ENCODE results near the gene FEN1.
A peak's percentile ranks its signal among the peaks of the same experiment; 100 is the strongest.

FEN1 gene

DNA sequence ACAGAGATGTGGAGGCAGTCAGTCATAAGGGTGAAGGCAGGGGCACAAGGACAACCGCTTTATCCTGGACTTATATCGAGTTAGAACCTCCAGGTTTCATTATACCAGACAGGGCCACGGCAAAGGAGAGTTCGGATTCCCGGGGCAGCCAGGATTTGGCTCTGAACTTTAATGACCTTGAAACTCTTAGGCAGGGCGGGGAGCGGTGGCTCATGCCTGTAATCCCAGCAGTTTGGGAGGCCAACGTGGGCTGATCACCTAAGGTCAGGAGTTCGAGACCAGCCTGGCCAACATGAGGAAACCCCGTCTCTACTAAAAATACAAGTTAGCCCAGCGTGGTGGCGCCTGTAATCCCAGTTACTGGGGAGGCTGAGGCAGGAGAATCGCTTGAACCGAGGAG is 41.3 kb upstream of the FEN1 start:
- POLR2A ChIA-PET: no interaction called here
- CTCF ChIA-PET: interaction anchor here (0.6 to 1.9 kb wide), 4 partner anchors 18 to 357 kb away, joined by 3 to 6 read pairs (median 4); no protein-coding TSS in a partner anchor
- no peak for DNase-seq (ENCODE audit: extremely low spot score)
- TF ChIP-seq LEF1 (IDR thresholded peaks at IDR 0.05; ENCODE audit: borderline replicate concordance) (no peak), ELF4 (IDR thresholded peaks at IDR 0.05) (no peak), ARNT (IDR thresholded peaks at IDR 0.05) (no peak), ZNF384 (IDR thresholded peaks at IDR 0.05) (no peak), FOXK2 (IDR thresholded peaks at IDR 0.05) (no peak), CTBP1 (IDR thresholded peaks at IDR 0.05; ENCODE audit: borderline replicate concordance) (no peak), FOXA1 (IDR thresholded peaks at IDR 0.05) (no peak), L3MBTL2 (conservative IDR thresholded peaks at IDR 0.05) (no peak), TARDBP (IDR thresholded peaks at IDR 0.05) (no peak), HDGF (IDR thresholded peaks at IDR 0.05; ENCODE audit: borderline replicate concordance) (no peak)

DNA sequence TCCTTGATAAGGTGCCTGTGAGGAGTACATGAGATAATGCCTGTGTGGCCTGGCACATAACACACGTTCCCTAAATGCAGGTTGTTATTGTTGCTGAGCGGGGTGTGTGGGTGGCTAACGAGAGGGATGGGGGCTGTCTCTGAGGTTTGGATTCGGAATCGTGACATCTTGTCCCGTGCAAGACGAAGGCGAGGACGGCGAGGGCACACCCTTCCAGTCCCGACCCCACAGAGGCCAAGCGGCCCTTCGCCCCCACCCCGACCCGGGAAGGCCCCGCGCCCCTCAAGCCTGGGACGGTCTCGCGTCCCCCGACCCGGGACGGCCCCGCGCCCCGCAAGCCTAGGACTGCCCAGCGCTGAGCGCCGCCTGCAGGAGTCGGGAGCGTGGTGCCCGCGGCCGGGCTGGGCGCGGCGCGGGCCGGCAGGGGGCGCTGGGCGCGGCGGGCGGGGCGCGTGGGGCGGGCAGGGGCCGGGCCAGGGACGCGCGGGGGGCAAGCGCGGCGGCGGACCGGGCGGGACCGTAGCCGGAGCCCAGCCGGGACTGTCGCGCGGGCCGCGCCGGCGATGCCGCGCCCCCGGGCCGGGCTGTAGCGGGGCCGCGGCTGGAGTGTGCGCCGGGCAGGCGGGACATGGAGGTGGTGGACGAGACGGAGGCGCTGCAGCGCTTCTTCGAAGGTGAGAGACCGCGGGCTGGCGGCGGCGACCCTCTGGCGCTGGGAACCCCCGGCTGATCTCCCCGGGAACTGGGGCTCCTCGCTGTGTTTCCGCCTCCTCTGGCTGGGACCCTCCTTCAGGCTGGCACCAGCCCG is 40.4 kb upstream of the FEN1 start, which contains the start of gene MYRF:
Gene MYRF, plus strand, starts transcription at position 520 of the 808 bp plus-strand sequence. Its CDS starts 109 bp downstream, at position 629.
- DNase-seq (ENCODE audit: extremely low spot score): peak; percentile 87
- ChIA-PET CTCF (interaction anchor here (1.2 to 1.5 kb wide), 3 partner anchors 28 to 40 kb away, joined by 3 to 6 read pairs (median 4); partner anchors contain the start of genes FEN1 and TMEM258), POLR2A (no interaction called here)
- TF ChIP-seq FOXK2 (IDR thresholded peaks at IDR 0.05): no peak
- no peak for TF ChIP-seq ZNF384 (IDR thresholded peaks at IDR 0.05)
- no peak for TF ChIP-seq NFRKB (IDR thresholded peaks at IDR 0.05)
- no peak for TF ChIP-seq TARDBP (IDR thresholded peaks at IDR 0.05)
- TF ChIP-seq, protein P1, sequence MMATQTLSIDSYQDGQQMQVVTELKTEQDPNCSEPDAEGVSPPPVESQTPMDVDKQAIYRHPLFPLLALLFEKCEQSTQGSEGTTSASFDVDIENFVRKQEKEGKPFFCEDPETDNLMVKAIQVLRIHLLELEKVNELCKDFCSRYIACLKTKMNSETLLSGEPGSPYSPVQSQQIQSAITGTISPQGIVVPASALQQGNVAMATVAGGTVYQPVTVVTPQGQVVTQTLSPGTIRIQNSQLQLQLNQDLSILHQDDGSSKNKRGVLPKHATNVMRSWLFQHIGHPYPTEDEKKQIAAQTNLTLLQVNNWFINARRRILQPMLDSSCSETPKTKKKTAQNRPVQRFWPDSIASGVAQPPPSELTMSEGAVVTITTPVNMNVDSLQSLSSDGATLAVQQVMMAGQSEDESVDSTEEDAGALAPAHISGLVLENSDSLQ (IDR thresholded peaks at IDR 0.05): no peak
- TF ChIP-seq ARNT (IDR thresholded peaks at IDR 0.05): no peak

DNA sequence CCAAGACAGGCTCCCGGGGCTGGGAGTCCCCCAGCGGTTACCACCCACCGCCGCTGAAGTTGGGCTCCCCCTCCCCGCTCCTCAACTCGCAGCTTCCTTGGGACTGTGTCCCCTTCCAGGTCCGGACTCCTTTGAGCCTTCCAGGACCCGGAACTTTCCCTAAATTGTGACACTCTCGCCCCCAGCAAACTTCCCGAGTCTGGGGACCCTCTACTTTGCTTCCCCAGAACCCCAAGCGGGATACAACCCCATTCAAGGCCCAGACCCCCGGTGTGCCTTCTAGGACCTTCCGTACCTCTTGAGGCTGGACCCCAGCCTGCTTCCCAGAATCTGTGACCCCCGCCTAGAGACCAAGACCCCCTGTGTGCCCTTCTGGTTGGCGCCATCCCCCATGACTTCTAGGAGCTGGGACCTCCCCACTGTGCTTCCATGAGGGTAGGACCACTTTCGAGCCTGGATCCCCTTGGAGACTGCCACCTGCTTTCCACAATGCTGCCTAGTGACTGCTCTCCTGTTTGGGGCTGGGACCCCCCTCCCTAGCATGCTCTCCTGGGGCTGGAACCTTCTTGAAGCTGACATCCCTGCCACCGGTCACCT is 39.7 kb upstream of the FEN1 start:
- TF ChIP-seq SUZ12 (IDR thresholded peaks at IDR 0.05) (no peak), CTBP1 (IDR thresholded peaks at IDR 0.05; ENCODE audit: borderline replicate concordance) (no peak), BHLHE40 (IDR thresholded peaks at IDR 0.05; ENCODE audit: borderline replicate concordance) (no peak), NFRKB (IDR thresholded peaks at IDR 0.05) (no peak), ELF4 (IDR thresholded peaks at IDR 0.05) (no peak)
- DNase-seq (ENCODE audit: extremely low spot score): no peak
- CTCF ChIA-PET: interaction anchor here (1.2 to 1.5 kb wide), 2 partner anchors 35 to 40 kb away, joined by 3 to 4 read pairs; partner anchors contain the start of genes FEN1 and TMEM258
- POLR2A ChIA-PET: no interaction called here

DNA sequence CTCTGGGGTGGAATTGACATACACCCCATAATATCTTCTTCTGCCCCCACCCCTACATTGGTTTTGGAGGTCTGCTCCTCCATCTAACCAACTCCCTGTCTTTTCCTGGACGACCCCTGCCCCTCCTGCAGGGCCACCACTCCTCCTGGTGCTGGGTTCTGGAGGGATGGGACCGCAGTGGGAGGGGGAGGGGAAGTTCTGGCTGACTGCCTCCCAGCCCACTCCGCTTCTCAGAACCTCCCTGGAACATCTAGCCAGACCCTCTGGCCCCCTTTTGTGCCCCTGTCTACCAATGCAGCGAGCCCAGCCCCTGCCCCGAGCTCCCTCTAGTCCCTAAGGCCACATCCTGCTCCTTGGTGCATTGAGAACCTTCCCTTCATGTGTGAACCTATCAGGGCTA is 39.0 kb upstream of the FEN1 start:
- ChIA-PET CTCF (interaction anchor here (1.2 to 1.5 kb wide), 2 partner anchors 35 to 39 kb away, joined by 3 to 4 read pairs; partner anchors contain the start of genes FEN1 and TMEM258), POLR2A (no interaction called here)
- no peak for DNase-seq (ENCODE audit: extremely low spot score)
- TF ChIP-seq LEF1 (IDR thresholded peaks at IDR 0.05; ENCODE audit: borderline replicate concordance) (no peak), HDGF (IDR thresholded peaks at IDR 0.05; ENCODE audit: borderline replicate concordance) (no peak), BHLHE40 (IDR thresholded peaks at IDR 0.05; ENCODE audit: borderline replicate concordance) (no peak), SP1 (IDR thresholded peaks at IDR 0.05) (no peak), FOXK2 (IDR thresholded peaks at IDR 0.05) (no peak), SUZ12 (IDR thresholded peaks at IDR 0.05) (no peak), NFRKB (IDR thresholded peaks at IDR 0.05) (no peak), ZNF384 (IDR thresholded peaks at IDR 0.05) (no peak), ARNT (IDR thresholded peaks at IDR 0.05) (no peak), FOXM1 (IDR thresholded peaks at IDR 0.05; ENCODE audit: borderline replicate concordance) (no peak), FOXA1 (IDR thresholded peaks at IDR 0.05) (no peak), L3MBTL2 (conservative IDR thresholded peaks at IDR 0.05) (no peak), ELF4 (IDR thresholded peaks at IDR 0.05) (no peak), CTBP1 (IDR thresholded peaks at IDR 0.05; ENCODE audit: borderline replicate concordance) (no peak), TARDBP (IDR thresholded peaks at IDR 0.05) (no peak)
- TF ChIP-seq, protein P1 (IDR thresholded peaks at IDR 0.05): no peak

DNA sequence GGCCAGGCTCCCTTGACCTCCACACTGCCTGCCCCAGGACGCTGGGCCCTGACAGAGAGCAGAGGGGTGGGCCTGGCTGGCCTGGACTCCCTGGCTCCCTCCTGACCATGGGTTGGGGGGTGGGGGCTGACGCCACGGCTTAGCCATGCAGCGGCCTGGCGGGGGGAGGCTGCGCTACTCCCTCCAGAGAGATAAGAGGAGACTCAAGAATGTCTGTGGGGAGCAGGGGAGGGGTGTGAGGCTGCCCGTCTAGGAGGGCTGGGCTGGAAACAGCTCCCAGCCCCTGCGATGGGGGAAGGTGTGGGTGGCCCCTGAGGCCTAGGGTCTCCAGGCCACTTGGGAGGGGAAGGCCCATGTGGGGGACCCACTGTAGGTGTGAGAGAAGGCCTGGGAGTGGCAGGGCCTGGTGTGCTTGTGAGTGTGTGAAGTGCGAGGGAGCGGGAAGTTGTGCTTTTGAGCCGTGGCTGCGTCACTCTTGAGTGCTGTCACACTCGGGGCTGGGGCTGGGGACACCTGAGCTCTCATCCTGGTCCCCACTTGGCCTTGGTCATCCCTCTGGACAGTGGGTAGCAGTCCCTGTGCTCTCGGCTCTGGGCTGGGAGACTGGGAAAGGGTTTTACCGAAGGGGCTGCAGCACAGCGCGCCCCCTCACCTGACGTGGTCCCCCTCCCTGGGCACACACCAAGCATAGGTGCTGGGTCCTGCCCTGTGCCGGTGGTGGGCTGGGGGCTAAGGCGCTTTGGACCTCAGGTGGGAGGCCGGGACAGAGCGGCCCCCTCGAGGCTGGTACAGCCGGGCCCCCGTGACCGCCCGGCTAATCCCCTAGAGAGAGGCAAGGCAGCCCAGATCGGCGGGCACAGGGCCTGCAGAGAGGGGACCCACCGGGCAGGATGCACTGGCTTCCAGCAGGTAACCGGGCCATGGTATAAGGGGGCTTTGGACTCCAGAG is 37.9 kb upstream of the FEN1 start:
- no peak for TF ChIP-seq SP1 (IDR thresholded peaks at IDR 0.05)
- CTCF ChIA-PET: interaction anchor here (0.8 kb wide), 1 partner anchor 42 kb away, joined by 3 read pairs; no protein-coding TSS in a partner anchor
- no peak for DNase-seq (ENCODE audit: extremely low spot score)
- POLR2A ChIA-PET: no interaction called here

DNA sequence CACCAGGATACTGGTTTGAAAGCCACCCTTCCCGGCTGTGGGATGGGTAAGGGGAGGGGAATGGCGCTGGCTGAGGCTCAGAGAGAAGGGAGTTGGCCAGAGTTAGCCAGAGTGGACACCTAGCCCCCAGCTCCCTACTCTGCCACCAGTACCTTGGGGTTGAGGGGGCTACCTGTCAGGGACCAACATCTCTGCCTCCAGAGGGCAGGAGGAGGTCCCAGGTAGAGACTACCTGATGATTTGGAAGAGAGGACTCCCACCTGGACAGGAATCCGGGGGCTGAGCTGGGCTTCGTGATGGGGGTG is 36.6 kb upstream of the FEN1 start:
- ChIA-PET POLR2A (interaction anchor here (1.7 kb wide), 1 partner anchor 37 kb away, joined by 5 read pairs; the partner anchor contains the start of genes FEN1 and TMEM258), CTCF (no interaction called here)
- no peak for DNase-seq (ENCODE audit: extremely low spot score)
- no peak for TF ChIP-seq FOXK2 (IDR thresholded peaks at IDR 0.05)
- TF ChIP-seq FOXM1 (IDR thresholded peaks at IDR 0.05; ENCODE audit: borderline replicate concordance): no peak
- TF ChIP-seq TARDBP (IDR thresholded peaks at IDR 0.05): no peak
- TF ChIP-seq ELF4 (IDR thresholded peaks at IDR 0.05): no peak
- TF ChIP-seq ARNT (IDR thresholded peaks at IDR 0.05): no peak
- TF ChIP-seq L3MBTL2 (conservative IDR thresholded peaks at IDR 0.05): no peak
- TF ChIP-seq, protein P1 (IDR thresholded peaks at IDR 0.05): no peak
- no peak for TF ChIP-seq FOXA1 (IDR thresholded peaks at IDR 0.05)
- TF ChIP-seq LEF1 (IDR thresholded peaks at IDR 0.05; ENCODE audit: borderline replicate concordance): no peak
- TF ChIP-seq ZNF384 (IDR thresholded peaks at IDR 0.05): no peak
- no peak for TF ChIP-seq SP1 (IDR thresholded peaks at IDR 0.05)
- no peak for TF ChIP-seq SUZ12 (IDR thresholded peaks at IDR 0.05)
- TF ChIP-seq HDGF (IDR thresholded peaks at IDR 0.05; ENCODE audit: borderline replicate concordance): no peak
- no peak for TF ChIP-seq CTBP1 (IDR thresholded peaks at IDR 0.05; ENCODE audit: borderline replicate concordance)
- TF ChIP-seq NFRKB (IDR thresholded peaks at IDR 0.05): no peak
- no peak for TF ChIP-seq BHLHE40 (IDR thresholded peaks at IDR 0.05; ENCODE audit: borderline replicate concordance)
